ENCODE results near the gene MAK. TPM values are rescaled to one million over a fixed set of nuclear protein-coding genes. Genes with fewer than 3 reads are reported as not detected.
A peak's percentile ranks its signal among the peaks of the same experiment; 100 is the strongest.
"Not testable (repeated sequence)": the region's sequence is repeated elsewhere in the genome, so short reads cannot be mapped to it uniquely, and the experiment has no call there.

MAK gene
- polyA plus RNA-seq, 3 donors, result 1.4 to 2.4 (median 2.4) TPM

DNA sequence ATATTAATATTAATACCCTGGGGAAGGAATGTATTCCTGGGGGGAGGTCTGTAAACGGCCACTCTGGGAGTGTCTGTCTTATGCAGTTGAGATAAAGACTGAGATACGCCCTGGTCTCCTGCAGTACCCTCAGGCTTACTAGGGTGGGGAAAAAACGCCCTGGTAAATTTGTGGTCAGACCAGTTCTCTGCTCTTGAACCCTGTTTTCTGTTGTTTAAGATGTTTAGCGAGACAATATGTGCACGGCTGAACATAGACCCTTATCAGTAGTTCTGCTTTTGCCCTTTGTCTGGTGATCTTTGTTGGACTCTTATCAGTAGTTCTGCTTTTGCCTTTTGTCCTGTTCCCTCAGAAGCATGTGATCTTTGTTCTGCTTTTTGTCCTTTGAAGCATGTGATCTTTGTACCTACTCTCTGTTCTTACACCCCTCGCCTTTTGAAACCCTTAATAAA lies 15.5 kb upstream of the MAK start:
- DNase-seq, result not testable (repeated sequence)

DNA sequence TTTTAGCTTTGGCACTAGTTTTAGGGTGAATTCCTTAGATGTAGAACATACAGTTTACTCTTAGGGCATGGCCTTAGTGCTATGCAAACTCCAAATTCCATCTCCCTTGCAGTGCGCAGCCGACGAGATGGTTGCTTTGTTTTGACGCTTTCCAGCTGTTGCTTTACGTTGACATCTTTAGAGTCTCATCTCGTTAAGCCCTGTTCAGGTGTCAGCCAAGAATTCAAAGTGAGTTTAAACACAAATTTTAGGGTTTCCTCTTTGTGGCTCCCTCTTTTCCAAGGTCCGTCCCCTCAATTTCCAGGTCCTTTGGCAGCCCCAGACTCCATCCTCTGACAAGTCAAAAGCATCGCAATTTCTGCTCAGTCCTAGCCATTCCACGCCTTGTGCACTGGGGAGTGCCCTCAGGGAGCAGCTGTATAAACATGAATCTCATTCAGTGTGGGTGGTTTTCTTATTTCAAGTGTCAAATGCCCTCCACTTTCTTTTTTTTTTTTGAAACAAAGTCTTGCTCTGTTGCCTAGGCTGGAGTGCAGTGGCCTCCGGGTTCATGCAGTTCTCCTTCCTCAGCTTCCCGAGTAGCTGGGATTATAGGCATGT lies 14.1 kb upstream of the MAK start:
- peak; percentile 52 for DNase-seq

DNA sequence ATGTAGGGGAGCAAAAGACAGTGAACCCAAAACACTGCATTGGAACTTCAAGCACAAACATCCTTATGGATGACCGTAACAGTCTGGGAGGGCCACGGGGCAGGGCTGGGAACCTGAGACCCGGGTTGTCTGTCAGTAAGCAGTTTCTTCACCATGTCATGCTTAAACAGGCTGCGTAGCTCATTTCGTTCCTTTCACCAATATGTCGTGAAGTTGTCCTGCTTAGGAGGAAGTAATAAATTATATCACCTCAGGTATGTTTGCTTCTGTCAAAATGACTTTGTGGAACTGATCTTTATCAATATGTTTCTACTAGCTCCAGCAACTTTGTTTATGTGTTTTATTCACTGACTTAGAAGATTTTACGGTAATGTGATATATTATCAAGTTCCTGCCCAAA lies 12.4 kb upstream of the MAK start:
- DNase-seq, result no peak

DNA sequence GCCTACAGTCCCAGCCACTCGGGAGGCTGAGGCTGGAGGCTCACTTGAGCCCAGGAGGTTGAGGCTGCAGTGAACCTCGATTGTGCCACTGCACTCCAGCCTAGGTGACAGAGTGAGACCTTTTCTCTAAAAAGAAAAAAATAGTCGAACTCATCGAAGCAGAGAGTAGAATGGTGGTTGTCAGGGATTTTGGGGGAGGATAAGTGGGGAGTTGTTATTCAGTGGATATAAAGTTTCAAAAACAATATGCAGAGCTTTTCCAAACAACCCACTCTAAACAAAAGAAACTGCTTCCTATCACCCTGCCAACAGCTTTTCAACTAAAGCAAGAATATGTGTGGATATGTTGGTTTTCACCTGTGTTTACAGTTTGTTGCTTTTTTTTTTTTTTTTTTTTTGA lies 11.6 kb upstream of the MAK start:
- DNase-seq, result no peak

DNA sequence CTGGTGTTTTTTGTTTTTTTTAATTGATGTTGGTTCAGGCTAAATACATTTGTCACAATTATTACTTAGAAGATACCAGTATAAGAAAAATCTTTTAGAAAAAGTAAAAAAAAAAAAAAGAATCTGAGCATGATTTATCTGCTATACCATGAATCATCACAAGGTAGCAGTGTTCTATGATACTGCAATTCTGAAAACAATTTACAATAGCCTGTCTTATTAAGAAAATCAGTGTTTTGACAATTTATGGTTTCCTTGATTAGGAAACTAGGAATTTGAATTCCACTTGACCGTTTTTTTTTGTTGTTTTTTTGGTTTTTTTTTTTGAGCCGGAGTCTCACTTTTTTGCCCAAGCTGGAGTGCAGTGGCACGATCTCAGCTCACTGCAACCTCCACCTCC lies 9.3 kb upstream of the MAK start:
- no peak for DNase-seq

DNA sequence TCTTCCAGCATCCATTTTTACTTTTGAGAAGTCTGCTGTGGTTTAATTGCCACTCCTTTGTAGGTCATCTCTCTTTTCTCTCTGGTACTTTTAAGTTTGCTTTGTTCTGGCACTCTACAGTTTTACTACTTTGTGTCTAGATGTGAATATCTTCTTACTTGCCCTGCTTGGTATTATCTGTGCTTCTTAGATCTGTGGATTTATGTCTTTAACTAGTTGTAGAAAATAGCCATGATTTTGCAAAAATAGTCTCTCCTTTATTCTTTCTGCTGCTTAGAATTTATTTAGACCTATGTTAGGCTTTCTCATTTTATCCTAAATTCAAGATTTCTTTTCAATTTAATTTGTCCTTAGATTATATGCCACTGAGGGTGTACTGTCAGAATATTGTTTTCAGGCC lies 5.2 kb upstream of the MAK start:
- DNase-seq, result no peak

DNA sequence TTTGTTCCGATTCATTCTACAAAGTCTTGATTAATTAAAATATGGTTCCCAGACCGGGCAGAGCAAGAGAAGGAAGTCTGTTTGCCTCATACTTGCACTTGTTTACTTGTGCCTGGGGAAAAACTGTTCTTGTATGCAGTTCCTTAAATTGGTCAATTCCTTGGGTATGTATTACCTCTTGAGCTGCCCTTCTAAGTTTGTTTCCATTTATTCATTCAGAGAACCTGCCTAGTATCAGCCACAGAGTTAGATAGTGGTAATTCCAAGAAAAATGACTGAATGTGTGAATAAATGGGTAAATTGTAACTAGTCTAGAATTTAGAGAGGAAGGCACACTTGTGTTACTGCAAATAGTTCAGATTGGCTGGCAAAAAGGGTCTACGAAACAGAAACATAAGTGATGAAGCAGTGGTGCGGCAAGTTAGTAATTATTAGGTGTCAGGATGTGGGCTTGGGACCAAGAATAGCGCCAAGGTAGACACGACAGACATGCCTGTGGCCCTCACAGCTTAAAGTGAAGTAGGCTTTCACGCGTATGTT lies 525 bp upstream of the MAK start:
- DNase-seq, result no peak

DNA sequence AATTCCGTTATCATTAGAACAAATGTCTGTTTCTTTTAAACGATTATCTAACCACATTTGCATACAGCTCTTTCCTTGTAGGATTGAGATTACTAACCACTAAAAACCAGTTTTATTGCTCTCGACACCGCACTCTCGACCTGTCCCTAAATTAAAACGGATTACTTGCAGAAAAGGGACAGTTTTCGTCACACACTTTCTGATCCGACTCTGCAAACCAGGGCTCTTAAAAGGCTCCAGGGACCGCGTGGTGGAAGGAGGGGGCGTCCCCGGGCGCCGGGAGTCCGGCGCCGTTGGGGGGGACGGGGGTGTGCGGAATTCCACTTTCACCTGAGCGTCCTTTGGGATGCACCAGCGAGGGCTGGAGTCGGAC lies 731 bp downstream of the MAK start:
- DNase-seq, result peak; percentile 37

DNA sequence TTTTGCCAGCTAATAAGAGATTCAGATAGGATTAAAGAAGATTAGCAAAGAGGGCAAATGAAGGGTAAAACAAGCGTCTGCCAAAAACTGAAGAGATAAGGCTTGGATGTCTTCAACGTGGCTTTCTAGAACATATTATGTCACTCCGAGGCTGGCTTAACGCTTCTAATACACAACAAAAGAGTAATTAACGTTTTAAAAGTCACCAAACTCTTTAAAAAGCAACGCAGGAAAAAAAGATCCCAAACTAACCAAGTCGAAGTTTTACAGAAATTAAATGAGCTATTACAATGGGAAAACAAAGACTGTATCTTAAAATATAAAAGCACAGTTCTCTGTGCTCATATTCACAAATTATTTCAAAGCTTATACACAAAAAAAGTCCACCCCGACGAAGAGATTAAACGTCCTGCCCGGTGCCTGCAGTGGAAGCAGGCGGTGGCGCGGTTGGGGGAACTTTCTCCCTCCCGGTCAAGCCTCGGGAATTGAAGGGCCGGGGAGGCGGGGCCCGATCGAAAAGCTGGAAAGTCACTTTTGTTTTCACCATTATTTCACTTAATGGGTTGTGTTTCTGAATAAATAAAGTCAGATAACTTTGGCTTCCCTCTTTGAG lies 1.2 kb downstream of the MAK start:
- DNase-seq, result peak; percentile 43

DNA sequence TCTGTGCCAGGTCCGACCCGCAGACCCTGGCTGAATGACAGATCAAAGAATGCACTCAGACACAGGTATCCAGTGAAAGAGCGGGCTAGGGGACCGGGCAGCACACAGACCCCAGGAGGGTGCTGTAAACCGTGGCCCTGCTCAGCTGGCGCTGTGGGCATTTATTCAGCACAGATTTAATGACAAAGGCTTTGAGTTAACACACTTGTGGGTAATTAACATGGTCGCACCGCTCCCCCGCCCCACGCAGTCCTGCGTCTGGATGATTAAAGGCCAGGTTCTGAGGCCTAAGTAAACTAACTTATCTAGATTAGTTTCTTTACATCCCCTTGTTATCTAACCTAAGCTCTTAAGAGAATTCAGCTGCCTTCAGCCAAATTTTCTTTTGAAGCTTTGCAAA lies 3.5 kb downstream of the MAK start:
- DNase-seq, result no peak

DNA sequence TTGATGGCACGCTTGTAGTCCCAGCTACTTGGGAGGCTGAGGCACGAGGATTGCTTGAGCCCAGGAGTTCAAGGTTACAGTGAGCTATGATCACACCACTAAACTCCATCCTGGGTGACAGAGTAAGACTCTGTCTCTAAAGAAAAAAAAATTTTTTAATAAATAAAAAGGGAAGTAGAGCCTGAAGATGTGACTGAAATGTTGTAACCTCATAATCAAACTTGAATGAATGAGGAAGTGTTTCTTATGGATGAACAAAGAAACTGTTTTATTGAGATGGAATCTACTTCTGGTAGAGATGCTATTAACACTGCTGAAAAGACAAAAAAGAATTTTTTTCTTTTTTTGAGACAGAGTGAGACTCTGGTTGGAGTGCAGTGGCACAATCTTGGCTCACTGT lies 6.7 kb downstream of the MAK start:
- DNase-seq, result no peak

DNA sequence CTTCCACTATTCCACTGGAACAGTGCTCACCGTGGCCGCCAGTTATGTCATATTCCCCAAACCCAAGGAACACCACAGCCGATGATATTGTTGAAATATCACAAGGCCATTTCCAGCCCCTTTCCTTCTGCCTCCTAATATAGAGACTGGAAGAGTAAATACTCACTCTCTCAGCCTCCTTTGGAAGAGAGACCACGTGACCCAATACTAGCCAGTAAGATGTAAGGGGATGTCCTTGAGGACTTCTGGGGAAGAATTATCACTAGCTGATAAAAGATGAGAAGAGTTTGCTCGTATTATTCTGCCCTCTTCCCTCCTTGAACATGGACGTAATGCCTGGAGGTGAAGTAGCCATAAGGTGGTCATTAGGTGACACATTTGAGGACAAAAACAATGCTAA lies 13.5 kb downstream of the MAK start:
- no peak for DNase-seq

DNA sequence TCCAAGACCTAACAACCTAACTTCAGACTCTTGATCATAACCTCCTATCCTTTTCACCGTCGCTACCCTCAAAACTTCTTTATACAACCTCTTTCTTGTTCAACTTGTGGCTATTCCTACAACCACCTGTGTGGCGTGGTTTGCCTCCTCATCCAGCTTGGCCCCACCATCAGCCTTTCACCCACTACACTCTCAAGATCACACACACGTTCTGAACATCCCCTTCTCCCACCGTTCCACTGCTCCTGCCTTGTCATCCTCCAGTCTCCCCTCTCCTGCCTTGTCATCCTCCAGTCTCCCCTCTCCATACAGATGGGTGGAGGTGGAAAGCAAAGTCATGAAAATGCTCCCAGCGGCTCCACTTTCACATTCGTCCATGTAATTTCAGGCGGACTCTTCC lies 14.0 kb downstream of the MAK start:
- DNase-seq, result no peak

DNA sequence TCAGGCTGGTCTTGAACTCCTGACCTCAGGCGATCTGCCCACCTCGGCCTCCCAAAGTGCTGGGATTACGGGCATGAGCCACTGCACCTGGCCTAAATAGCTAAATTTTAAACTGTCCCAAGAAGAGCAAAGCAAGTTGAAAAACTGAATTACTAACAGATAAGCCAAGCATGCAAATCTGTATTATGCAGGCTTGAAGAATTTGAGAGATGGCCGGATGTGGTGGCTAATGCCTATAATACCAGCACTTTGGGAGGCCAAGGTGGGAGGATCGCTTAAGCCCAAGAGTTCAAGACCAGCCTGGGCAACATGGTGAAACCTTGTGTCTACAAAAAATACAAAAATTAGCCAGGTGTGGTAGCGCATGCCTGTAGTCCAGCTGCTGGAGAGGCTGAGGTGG lies 24.2 kb downstream of the MAK start:
- not testable (repeated sequence) for DNase-seq

DNA sequence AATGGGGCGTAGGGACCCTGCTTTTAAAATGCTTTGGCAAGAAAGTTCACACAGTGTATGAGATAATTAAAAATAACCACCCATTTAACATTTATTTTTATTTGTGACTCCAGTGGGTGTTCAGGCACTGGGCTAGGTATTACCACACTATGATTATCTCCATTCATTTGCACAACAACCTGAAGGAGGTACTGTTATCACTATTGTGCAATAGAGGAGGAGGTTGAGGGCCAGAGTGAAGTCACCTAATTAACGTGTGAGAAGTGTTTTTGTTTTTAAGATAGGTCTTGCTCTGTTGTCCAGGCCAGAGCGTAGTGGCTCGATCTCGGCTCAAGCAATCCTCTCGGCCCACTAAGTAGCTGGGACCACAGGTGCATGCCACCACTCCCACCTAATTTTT lies 29.2 kb downstream of the MAK start:
- no peak for DNase-seq

DNA sequence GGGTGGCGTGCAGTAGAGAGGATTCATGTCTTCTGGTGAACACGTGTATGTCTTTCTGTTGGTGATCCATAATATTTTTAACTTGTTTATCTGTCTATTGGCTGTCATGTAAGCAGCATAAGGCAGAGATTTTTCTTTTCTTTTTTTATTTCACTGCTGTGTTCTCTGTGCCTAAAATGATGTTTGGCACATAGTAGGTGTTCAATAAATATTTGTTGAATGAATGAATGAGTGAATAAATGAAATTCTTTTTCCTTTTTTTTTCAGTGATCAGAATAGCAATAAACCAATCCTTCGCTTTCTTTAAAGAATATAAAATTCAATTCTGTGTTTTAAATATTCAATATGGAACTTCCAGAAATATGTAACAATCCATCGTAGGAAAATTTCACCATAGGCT lies 30.0 kb downstream of the MAK start:
- DNase-seq, result no peak

DNA sequence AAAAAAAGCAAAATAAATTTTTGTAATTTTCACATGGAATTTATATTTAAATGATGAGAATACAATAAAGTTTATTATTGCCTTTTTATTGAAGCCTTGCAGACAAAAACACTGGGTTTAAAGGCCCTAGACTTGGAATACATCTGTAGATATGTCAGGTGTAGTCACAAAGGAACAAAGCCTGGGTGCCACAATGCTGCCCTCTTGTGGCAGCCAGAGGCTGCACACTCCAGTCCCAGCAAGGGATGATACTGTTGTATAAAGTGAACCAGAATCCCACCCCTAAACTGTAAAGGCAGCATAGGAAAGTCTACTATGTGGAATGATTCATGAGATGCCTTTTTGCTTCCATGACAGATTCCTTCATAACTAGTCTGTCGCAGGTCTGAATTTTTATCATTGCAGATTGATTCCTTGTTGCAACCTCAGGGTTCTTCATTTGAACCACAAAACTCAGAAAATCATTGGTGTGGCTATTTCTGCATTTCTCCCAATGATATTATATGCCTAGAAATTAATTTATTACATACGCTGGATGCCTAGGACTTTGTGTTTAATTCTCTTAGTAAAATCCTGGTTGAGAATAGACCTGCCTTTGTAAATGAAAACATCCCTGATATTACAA lies 37.0 kb downstream of the MAK start:
- peak; percentile 52 for DNase-seq

DNA sequence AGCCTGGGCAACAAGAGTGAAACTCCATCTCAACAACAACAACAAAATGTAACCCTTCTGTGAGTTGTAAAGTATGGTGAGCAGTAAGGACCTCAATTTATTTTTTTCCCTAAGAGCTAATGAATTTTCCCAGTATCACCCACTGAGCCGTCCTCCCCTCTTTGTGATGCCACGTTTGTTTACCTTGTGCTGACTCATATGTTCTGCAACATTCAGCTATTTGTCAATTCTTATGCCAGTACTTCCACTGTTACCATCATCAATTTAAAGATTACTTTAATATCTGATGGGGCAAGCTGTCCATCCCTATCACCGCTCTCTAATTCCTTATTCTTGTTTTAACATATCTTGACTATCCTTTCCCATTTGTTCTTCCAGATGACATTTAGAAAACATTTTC lies 37.5 kb downstream of the MAK start:
- no peak for DNase-seq

DNA sequence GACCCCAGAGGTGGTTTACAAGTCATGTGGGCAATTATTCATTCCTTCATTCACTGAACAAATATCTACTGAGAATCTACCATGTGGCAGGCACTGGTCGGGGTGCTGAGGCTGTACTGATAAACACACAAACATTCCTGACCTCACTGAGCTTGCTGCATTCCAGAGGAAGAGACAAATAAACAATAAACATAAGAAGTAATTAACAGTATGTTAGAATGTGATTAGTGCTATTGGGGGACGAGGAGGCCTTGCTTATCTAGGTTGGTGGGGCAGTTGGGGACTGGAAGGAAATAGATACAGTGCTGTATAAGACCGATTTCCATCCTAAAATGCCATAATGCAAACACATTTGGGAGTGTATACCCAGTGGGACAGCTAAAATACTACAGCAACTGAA lies 44.1 kb downstream of the MAK start:
- no peak for DNase-seq

DNA sequence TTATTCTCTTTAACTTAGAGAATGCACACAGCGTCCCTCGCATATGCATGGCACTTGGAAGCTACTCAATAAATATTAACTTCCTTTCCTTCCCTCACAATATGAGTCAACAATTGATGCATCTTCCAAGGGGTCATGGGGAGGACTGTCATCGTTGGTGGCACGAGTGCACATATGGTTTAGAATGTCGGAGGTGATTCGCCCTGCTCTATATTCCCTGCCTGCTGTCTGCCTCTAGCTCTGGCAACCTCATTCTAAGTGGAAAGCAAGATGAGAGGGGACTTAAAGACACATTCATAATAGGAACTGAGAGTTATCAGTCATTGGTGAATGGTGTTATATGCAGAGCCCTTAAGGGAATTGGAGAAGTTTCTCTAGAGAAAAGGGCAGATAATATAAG lies 44.6 kb downstream of the MAK start:
- no peak for DNase-seq

DNA sequence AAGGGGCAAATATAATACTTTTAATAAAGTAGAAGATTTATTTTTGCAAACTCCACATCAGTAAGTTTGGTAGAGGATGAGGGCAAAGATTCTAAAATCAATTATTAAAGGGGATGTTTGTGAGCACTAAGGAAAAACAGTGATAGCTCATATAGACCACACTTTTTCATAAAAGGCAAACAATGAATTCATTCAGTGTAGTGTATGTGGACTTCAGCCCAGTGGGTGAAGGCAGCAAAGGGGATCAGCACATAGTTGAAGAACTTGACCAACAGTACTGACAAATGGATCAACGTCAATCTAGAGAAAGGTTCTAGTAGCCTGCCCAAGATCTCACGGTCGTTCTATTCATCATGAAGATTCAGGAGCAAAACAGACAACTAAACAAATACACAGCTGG lies 45.3 kb downstream of the MAK start:
- no peak for DNase-seq

DNA sequence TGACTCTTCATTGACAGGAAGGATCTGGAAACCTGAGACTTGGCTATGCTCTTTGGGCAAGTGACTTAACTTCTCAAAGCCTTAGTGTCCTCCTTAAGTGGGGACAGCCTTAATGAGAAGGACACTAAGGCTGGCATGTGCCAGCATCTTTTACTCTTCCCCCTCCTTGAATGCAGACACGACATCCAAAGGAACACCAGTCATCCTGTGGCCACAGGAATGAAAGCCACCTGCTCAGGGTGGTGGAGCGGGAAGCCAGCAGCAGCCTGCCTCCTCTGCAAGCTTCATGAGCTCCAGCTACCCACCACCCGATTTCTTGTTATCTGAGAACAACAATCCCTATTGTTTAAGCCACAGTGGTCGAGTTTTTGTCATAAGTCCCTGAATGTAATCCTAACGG lies 46.2 kb downstream of the MAK start:
- no peak for DNase-seq

DNA sequence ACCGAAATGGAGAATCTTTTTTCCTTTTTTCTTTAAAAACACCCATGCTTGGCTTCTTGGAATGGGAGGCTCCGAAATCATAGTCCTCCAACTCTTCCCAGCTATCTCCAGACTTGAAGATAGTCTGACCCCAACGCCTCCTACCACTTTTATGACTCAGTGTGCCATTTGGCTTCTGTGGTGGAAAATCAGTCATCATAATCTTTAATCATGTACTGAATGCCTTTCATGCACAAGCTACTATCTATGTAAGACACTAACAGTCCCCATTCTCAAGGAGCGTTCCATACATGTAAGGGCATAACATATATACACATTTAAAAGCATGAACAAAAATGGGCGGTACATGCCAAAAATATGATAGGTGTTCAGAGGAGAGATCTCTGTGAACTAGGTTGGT lies 46.7 kb downstream of the MAK start:
- DNase-seq, result no peak

DNA sequence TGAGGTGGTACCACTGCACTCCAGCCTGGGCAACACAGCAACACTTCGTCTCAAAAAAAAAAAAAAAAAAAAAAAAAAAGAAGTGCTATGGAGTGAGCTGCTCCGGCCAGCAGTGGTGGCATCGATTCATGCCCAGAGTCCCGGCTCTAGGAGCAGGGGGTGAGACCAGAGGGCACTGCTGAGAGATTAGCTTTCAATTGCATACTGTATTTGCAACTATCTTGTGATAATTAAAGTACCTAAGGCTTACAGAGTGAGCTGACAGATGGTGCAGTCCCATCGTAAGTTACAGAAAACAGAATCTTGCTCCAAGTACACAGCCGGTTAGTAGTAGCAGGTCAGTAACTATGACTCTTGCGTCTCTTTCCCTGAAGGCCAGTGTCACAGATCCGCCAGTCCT lies 59.3 kb downstream of the MAK start:
- no peak for DNase-seq

Data from renal pelvis (tissue), 4 donors.